Frontal cortex (tissue), 4 donors: ENCODE measurements around the gene KCNA2. TPM values are rescaled to one million over a fixed set of nuclear protein-coding genes. Genes with fewer than 3 reads are reported as not detected.
A peak's percentile ranks its signal among the peaks of the same experiment; 100 is the strongest.

ENCODE experiments used
- DNase-seq, 2 donors: peaks; one replicate each; pipeline ENCODE4 v3.0.0; 2012; ENCODE audit warnings: low spot score in 2 of 2
- FAIRE-seq: peaks from 2 replicates; lab custom pipeline; 2012; peaks lifted over from hg19 to GRCh38; lab: Jason Lieb, UNC
- total RNA-seq: library from RNA; depleted of rRNA; stranded (reverse); fragments of >200 nt; gene quantifications from one replicate; pipeline ENCODE4 v1.2.3, GENCODE V29; 2014
- donor health status: control.
- donor health status: control.
- donor health status: control.

Gene KCNA2
- total RNA-seq, 1 donor from 2014 or later = 3.7 TPM

DNA sequence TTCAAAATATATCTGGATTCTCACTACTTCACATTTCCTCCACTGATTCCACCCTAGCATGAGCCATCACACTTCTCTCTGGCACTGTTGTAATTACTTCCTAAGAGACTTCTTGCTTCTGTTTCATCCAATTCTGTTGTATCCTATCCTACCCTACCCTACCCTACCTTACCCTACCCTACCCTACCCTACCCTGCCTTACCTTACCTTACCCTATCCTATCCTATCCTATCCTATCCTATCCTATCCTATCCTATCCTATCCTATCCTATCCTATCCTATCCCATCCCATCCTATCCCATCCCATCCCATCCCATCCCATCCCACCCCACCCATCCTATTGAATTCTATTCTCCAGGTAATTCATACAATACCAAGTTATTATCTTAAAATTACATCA is 29.7 kb downstream of the KCNA2 start:
- no peak for DNase-seq
- FAIRE-seq = no peak

DNA sequence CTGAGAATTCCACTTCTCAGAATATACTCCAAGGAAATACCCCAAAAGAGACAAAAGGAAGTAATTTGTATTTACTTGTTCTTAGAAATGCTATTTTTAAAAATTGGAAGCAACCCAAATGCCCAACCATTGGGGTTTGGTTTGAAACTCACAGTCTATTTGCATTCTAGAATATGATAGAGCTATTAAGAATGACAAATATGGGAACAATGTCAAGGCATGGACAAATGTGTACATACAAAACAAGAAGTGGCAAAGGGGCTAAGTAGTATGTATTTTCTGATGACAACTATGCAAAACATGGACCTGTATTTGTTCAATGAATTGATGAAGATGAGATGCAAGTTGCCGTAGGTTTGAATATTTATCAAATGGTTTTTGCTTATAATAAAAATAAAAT is 32.8 kb downstream of the KCNA2 start:
- FAIRE-seq (no peak), DNase-seq (no peak)

DNA sequence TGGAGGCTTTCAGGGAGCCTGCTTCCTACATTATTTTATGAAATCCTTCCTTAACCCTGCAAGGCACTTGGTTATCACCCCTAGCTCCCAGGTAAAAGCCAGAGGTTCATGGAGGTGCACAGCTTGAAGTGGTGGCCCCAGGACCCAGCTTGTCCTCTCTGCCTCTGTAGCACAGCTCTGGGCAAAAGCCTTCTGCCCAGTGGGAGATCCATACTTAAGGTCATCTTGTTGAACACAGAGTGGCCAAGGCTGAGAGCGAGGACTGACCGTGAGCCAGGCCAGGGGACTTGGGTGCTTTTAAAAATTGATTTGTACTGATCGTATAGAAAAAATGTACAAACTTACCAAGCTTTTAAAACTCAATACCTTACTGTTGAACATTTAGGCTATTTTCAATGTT is 33.4 kb downstream of the KCNA2 start:
- DNase-seq = no peak
- FAIRE-seq = no peak

DNA sequence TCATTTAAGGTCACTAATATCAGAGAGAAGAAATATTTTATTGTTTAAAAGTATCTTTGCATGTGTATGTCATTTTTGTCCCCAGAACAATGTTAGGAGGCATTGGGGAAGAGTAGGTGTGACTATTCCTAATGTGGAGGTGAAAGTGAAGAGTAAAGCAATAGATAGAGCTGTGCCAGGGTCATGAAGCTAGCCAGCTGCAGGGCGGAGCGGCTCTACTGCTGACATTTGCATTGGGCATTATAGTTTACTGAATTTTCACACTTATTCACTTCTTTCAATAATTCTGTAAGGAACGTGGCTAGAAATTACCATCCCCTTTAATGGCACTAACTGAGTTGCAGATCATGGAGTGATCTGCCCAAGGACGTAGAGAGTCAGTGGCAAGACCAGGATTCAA is 35.3 kb downstream of the KCNA2 start:
- FAIRE-seq = no peak
- DNase-seq = no peak

DNA sequence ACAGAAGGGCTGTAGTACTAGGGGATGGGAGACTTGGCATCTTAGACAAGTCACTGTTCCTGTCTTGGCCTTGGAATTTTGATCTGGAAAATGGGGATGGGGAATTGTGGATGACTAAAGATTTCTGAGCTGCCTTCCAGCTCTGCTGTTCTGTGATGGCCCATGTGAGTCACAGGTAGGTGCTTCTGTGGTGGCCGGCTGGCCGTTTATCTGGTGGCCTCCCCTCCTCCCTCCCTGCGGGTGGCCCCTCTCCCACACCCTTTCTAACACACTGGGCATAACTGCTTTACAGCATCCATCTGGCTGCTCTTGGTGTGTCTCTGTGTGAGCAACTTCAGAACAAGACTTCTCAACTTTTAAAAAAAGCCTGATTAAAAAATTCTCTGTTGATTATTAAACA is 35.9 kb downstream of the KCNA2 start:
- FAIRE-seq (no peak), DNase-seq (no peak)

DNA sequence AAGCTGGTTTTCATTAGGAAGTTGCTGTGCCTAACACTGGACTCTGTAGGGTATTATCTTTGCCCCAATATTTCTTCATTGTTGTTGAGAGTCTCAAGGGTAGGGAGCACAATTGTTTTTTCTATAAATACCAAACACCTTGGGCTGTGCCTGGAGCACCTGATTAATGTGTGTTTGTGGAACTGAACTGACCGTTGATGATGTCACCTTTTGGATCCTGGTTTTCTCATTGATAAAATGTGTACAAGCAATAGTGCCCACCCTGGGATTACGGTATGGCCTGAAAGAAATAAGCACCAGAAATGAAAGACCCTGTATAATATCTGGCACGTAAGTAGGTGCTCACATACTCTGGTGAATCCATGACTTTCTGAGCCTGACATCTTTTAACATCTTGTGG is 39.3 kb downstream of the KCNA2 start:
- no peak for DNase-seq
- no peak for FAIRE-seq

DNA sequence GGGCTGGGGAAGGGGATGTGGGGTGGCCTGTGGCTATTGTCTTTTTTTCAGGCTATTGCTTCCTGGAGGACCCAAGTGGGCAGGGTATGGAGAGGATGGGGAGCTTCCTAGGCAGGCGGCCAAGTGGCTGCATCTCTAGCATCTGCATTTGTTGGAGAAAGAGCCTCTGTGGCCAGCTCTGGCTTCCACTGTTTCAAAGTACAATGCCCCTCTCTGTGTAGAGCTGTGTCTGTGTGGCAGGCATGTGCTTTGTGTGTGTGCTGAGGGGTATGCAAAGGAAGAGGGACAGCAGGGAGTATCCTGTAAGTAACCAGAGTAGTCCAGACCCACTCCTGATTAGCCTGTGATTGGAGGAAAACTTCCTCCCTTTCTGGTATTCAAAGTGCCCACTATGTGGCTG is 40.6 kb downstream of the KCNA2 start:
- FAIRE-seq (no peak), DNase-seq (peak in 1 of 2 donors; percentile 47)

DNA sequence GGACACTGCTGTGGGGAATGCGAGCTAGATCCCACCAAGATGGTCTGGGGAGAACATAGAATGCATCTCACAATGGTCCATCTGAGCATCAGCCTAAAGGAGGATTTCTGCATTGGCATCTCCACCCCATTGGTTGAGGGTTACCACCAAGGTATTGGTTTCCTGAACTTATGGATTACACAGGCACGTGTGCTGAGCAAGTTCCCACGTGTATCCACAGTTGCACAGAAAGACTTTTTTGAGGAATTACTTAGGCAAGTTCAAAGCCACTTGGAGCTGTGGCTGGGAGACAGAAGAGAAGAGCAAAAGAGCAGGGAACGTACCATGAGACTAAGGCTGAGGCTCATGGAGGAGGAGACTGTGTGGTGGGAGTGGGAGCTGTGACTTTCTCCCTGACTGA is 43.1 kb downstream of the KCNA2 start:
- DNase-seq (no peak), FAIRE-seq (no peak)

DNA sequence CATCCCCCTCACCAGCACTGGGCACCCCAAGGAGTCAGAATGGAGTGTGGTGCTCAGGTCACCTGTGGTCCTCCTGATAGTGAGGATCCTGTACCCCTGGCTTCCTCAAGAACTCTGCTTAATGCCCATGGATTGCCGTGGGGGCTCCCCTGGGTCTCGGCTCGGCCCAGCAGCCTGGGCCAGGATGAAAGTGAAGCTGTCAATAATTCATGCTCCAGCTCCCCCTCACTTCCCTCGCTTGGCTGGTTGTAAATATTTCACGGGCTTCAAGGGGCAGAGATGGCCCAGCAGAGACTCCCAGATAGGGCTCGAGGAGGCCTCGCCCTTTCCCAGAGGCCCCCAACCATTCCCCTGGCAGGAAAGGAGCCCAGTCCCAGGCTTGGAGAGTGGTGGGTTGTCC is 44.6 kb downstream of the KCNA2 start:
- FAIRE-seq = no peak

DNA sequence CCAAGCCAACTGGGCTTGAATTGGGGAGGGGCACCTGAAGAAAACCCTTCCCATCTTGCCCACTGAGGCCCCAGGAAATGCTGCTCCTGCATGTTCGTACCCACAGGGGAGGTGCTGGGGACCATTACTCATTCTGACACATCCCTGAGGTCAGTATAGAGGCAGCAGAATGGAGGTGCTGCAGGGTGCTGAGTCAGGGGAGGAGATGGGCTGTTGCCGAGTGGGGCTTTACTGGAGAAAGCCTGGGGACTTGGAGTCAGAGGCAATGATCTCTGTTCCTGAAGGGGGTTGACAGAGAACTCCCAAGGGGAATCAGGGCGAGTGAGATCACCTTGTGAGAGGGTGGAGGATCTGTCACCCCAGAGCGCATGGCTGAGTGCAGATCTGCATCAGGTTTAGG is 47.0 kb downstream of the KCNA2 start:
- FAIRE-seq (no peak), DNase-seq (no peak)

More for the DNA sequence above, 44.6 kb downstream of the KCNA2 start:
- DNase-seq = no peak

DNA sequence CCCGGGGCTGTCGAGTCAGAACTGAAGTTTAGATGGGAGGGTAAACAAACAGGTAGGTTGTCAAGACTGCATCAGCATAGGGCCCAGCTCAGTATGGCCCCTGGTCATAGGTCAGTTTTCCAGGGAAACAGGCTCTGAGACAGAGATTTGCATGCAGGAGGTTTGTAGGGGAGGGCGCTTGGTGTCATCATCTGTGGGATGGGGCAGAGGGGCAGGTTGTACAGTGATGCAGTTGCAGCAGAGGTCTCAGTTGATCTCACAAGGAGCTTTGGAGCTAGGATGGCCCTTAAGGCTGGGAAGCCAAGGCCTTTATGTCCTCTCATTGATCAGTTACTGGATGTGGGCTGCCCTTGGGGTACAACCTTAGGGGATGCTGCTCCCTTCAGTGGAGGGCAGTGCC is 48.7 kb downstream of the KCNA2 start:
- DNase-seq (no peak), FAIRE-seq (no peak)

DNA sequence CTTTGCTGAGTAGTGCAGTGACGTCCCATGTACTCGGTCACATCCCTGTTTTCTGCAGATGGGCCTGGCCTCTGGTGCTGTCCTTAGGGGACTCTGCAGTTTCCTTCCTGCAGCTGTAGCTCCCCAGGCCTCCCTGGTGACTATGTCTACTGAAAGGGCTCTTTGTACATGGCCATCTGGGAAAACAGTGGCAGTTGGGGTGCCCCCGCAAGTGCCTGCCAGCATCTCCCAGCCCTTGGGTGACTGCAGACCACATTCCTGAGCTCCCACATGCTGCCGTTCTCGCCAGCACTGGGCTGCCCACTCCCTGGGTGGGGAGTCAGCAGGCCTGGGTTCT is 49.7 kb downstream of the KCNA2 start:
- DNase-seq (peak in 1 of 2 donors; percentile 83), FAIRE-seq (no peak)

DNA sequence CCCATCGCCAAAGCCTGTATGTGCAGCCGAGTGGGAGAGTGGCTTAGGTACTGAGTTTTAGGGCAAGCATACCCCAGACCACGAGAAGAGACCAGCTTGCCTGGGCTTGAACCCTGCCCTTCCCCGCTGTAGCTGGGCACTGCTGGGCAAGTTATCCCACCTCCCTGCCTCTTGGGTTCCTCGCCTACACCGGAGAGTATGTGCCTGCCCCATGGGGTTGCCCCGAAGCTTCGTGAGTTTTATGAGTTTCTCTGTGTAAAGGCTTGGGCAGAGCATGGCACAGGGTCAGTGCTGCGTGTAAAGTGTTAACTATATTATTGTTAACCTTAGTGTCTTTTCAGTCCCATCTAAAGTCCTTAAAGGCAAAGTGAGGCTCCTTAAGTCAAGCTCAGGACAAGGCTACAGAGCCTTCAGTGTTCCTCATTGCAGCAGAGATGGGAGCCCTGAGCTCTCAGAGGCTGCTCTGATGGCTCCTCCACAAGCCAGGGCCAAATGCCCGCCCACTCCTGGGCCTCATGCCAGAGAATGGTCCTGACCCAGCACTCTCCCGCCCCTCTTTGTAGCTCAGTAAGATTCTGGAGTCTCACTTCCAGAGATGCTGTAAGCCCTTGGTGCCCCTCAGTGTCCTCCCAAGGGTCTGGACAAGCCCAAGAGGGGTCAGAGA is 50.2 kb downstream of the KCNA2 start:
- FAIRE-seq = no peak
- DNase-seq = peak; percentile 76 to 86

DNA sequence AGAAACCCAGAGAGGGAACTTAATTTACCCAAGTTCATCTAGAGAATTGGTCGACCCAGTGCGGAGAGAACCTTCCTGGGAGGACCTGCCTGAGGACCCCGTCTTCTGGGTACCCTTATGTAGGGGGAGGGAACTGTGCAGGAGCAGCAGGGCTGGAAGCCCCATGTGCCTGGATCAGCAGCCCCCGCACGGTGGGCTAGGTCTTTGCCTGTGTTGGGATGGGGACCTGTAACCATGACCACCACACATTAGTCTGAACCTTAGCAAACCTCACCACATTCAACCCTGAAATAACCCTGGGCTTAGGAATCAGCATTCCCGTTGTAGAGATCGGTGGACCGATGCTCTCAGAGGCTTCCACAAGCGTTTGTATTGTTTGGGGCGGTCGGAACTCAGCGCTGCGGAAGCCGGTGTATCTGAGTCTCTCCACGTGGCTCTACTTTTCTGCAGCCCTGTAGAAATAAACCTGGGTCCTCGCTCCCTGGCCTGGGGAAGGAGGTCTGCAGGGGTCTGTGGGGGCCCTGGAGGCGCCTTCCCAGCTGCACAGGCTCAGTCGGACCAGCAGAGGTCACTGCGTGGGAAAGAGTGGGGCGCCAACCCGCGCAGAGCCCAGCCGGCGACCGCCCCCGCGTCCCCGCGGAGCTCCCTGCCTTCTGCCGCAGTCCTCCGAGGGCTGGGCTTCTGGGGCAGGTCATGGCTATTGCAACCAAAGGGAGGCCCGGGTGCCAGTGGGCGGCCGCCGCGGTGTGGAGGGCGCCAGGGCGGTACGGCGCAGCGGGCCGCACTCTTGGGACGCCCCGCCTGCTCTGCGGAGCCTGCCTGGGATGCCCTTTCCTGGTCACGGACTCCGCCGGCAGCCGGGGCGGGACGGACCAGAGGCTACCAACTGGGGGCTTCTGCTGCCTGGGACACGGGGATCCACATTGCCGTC is 51.0 kb downstream of the KCNA2 start:
- FAIRE-seq (no peak), DNase-seq (peak; percentile 62 to 82)

DNA sequence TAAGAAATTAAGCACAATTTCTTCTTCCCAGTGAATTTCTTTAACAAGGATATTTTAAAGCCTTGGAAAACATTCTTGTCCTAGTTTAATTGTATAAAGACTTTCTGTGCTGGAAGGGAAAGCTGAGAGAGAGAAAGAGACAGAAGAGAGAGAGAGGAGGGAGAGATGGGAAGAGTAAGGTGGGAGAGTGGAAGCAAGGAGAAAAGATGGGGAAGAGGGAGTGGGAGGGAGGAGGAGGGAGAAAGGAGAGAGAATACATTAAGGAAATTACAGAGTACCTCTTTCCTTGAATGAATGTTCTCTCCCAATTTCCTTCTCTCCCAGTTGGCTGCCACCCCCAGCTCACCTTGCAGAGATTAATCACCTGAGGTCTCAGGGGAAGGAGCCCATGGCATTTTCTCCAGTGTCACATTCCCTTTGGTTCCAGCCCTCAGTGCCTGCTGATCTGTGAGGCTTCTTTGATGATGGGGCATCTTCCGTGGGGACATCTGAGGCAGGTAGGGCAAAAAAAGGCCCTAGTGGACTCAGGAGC is 54.8 kb downstream of the KCNA2 start:
- DNase-seq = no peak
- FAIRE-seq = no peak

DNA sequence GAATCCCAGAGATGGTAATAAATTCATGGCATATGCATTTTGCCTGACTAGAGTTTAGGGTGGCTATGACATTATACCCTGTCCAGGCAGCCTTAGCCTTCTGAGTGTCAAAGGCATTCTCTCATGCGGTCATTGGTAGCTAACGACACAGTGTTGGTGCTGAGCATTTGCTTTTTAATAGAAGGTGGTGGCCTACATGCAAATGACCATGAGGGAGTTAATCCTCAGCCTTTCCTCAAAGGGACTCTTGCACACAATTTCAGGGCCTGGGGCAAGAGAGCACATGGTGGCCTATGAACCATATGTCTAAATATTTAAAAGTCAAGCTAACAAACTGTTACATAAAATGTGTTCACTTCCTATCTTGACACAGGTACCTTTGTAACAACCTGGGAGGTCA is 56.3 kb downstream of the KCNA2 start:
- no peak for DNase-seq
- no peak for FAIRE-seq

DNA sequence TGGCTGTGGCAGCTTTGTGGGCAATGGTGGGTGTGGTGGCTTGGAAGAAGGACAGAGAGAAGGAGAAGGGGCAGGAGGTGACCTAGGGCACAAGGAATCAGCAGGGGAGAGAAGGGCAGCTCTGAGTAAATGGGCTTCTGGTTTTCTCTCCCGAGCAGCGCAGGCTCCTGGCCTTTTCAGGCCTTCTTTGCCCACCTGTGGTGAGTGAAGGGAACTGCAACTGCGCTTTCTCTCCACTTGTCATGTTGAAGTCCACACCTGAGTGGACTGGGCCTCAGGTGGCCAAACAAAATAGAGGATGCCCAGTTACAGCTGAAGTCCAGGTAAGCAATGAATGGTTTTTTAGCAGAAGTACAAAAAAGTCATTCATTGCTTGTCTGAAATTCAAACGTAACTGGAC is 57.8 kb downstream of the KCNA2 start:
- DNase-seq = peak in 1 of 2 donors; percentile 29

DNA sequence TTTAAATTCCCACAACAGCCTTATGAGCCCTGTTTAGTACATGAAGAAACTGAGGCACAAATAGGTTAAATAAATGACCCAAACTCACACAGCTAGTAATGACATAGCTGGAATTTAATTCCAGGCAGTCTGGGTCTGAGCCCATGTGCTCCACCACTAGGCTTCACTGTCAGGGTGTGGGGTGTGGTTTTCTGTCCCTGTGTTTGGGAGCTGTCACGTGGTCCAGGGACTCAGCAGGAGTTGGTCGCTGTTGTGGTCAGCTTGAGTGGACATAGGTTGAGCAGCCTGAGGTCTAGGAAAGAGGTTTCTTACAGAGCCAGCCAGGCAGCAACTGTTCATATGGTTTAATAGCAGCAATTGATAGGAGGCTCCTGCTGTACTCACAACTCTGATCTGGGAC is 59.1 kb downstream of the KCNA2 start:
- FAIRE-seq (no peak), DNase-seq (no peak)

More for the DNA sequence above, 57.8 kb downstream of the KCNA2 start:
- no peak for FAIRE-seq

DNA sequence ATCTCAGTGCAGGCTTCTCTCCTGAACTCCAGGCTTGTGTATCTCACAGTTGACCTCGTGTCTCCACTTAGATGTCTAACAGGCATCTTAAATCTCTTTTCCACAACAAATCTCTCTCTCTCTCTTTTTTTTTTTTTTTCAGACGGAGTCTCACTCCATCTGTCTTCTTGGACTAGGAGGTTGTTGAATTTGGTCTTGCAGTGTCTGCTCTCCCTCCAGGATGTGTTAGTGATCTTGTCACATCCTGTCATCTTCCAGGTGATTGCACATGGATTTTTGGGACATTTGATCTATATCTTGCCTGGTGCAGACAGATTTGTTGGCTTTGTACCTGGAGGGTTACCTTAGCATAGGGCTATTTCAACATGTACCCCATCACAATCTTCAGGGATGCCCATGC is 60.7 kb downstream of the KCNA2 start:
- DNase-seq = no peak
- no peak for FAIRE-seq

DNA sequence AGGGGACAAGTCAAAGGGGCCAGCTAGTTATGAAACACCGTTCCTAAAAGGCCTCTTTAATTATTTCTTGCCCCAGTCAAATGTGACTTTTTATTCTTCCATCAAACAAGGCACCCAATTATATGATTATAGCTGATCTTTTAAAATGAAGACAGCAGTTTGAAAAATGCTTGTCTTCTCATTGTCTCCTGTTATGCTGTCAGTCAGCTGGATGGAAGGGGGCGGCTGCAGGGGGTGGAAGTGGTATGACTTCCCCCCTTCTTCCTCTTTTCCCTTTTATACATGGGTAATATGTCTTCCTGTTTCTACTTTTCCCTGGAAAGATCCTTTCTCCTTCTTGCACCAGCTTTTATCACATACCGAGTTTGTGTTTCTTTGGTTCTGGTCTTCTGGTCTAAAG is 61.4 kb downstream of the KCNA2 start:
- DNase-seq (no peak), FAIRE-seq (no peak)
